NOMO-1 treated with dmso at 0.1 percent for 144 hours (cell line): Measurements from ENCODE around the gene SNX5.

ENCODE experiments used
- DNase-seq: peaks from one replicate; lab custom pipeline; 2025; ENCODE audit not compliant: unreplicated experiment; lab: John Stamatoyannopoulos, UW

SNX5 gene

GRCh38 chr20:17968366-17969277, at the start of gene SNX5, which contains the start of gene MGME1:
Gene SNX5 (minus strand): TSS chr20:17968794. CDS start chr20:17968425, 369 bp downstream.
Gene MGME1 (plus strand): TSS chr20:17969018. CDS start chr20:17969860, 842 bp downstream.
- peak; percentile 98 for DNase-seq

GRCh38 chr20:18018100-18018499, 49.5 kb upstream of the SNX5 start:
- DNase-seq: no peak

- DNase-seq: no peak
Observed at GRCh38 chr20:18016772-18017171, 48.2 kb upstream of the SNX5 start.

GRCh38 chr20:18014411-18014810, 45.8 kb upstream of the SNX5 start:
- DNase-seq: no peak

- DNase-seq: no peak
Observed at GRCh38 chr20:18012901-18013300, 44.3 kb upstream of the SNX5 start.

GRCh38 chr20:18011951-18012645, 43.5 kb upstream of the SNX5 start:
- no peak for DNase-seq

- no peak for DNase-seq
Observed at GRCh38 chr20:18011482-18011881, 42.9 kb upstream of the SNX5 start.

- no peak for DNase-seq
Observed at GRCh38 chr20:18009116-18009515, 40.5 kb upstream of the SNX5 start.

- no peak for DNase-seq
Observed at GRCh38 chr20:18007534-18008292, 39.1 kb upstream of the SNX5 start.

- DNase-seq: no peak
Observed at GRCh38 chr20:18006684-18007083, 38.1 kb upstream of the SNX5 start.

GRCh38 chr20:18005990-18006364, 37.4 kb upstream of the SNX5 start:
- no peak for DNase-seq

- no peak for DNase-seq
Observed at GRCh38 chr20:18005170-18005989, 36.8 kb upstream of the SNX5 start.

GRCh38 chr20:18004384-18005031, 35.9 kb upstream of the SNX5 start:
- no peak for DNase-seq

GRCh38 chr20:18003897-18004296, 35.3 kb upstream of the SNX5 start:
- DNase-seq: no peak

GRCh38 chr20:18001131-18001921, 32.7 kb upstream of the SNX5 start:
- DNase-seq: no peak

GRCh38 chr20:17999566-17999965, 31.0 kb upstream of the SNX5 start:
- no peak for DNase-seq

- no peak for DNase-seq
Observed at GRCh38 chr20:17998446-17998845, 29.9 kb upstream of the SNX5 start.

- no peak for DNase-seq
Observed at GRCh38 chr20:17995967-17996819, 27.6 kb upstream of the SNX5 start.
